ACC112 (cell line): Measurements from ENCODE around the gene ADAMTSL1.

ENCODE experiments used
- H2AFZ ChIP-seq: fragments of 200-600 bp; sonication (generic); one replicate; pipeline ENCODE4 v1.6.0; 2017; ENCODE audit warnings: antibody characterized with exemption, low read length; ENCODE audit not compliant: unreplicated experiment
- H3K27ac ChIP-seq: fragments of 200-600 bp; sonication (generic); 2 replicates; pipeline ENCODE4 v1.5.1; 2014; ENCODE audit warnings: low read depth, mild to moderate bottlenecking, antibody characterized with exemption, low read length, moderate library complexity
- H3K27me3 ChIP-seq: fragments of 200-600 bp; sonication (generic); 2 replicates; pipeline ENCODE4 v1.6.1; 2014; ENCODE audit warnings: mild to moderate bottlenecking, antibody characterized with exemption, low read length, moderate library complexity, mixed read lengths; ENCODE audit not compliant: insufficient read depth
- H3K36me3 ChIP-seq: fragments of 200-600 bp; sonication (generic); 2 replicates; pipeline ENCODE4 v1.6.1; 2016; ENCODE audit warnings: mild to moderate bottlenecking, antibody characterized with exemption, low read length, moderate library complexity, mixed read lengths; ENCODE audit not compliant: insufficient read depth
- H3K4me1 ChIP-seq: fragments of 200-600 bp; sonication (generic); one replicate; pipeline ENCODE4 v1.6.1; 2016; ENCODE audit warnings: low read length, mixed read lengths; ENCODE audit not compliant: insufficient read depth, unreplicated experiment, control insufficient read depth
- H3K4me3 ChIP-seq: fragments of 200-600 bp; sonication (generic); 2 replicates; pipeline ENCODE4 v1.5.1; 2014; ENCODE audit warnings: mild to moderate bottlenecking, low read depth, low read length
- H3K79me2 ChIP-seq: fragments of 200-600 bp; sonication (generic); one replicate; pipeline ENCODE4 v1.6.0; 2016; ENCODE audit warnings: low read length; ENCODE audit not compliant: control insufficient read depth, unreplicated experiment, insufficient read depth

Gene ADAMTSL1

DNA sequence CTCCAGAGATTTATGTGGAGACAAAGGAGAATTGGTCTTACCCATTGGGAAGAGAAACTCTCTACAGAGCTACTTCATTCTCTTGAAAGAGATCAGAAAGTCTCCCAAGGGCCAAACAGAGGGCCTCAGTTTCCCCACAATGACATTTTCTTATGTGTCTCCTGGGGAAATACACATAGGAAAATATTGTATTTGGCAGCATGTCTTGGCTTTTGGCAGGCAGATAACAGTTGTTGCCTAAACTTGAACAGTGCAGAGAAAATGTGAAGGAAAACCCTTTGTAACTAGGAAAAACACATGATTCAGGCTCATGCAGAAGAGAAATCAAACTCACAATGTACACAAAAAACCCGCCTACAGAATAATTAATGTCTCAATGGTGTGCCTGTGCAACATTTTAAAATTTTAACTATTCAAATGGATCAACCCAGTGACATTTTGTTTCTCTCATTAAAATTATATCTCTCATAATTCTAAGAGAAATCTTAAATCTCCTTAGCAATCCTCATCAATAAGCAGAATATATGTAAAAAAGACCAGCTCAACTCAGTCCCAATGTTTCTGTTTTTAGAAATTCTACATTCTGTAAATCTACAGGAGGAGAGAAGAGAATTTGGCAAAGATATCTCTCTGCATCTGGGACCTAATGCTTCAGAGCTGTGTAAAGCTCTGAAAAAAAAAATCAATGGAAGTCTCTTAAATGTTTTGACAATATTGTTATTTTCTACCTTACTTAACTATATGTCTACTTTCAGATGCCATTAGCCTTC lies 205.1 kb downstream of the ADAMTSL1 start:
- no peaks in the 10 kb centered on the region; the same call in 1 of the 2 replicates for H3K36me3 ChIP-seq
- H2AFZ ChIP-seq, result no peak overlapping the region
- H3K27ac ChIP-seq, result peak overlapping the region; percentile 14; the same call in 1 of the 2 replicates
- H3K4me3 ChIP-seq, result no peak overlapping the region
- H3K4me1 ChIP-seq, result peaks cover 13% of the 10 kb centered on the region
- H3K27me3 ChIP-seq, result no peaks in the 10 kb centered on the region
- no peaks in the 10 kb centered on the region for H3K79me2 ChIP-seq

DNA sequence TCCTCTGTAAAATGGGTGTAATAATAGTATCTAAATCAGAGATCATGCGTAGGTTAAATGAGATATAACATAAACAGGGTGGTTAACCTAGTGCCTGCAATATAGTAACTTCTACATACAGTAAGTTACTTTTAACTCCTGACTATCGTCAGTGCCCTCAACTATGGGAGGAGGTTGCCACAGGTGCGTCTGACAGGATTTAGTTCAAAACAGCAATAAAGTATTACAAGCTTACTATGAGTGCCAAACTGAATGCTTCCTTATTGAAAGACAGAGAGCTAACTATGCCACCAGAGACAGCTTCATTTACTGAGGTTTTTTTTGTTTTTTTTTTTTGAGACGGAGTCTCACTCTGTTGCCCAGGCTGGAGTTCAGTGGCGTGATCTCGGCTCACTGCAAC lies 209.0 kb downstream of the ADAMTSL1 start:
- peaks cover 13% of the 10 kb centered on the region for H3K4me1 ChIP-seq
- H3K79me2 ChIP-seq, result no peaks in the 10 kb centered on the region
- no peak overlapping the region for H3K27ac ChIP-seq
- H3K27me3 ChIP-seq, result no peaks in the 10 kb centered on the region
- no peak overlapping the region for H2AFZ ChIP-seq
- no peak overlapping the region for H3K4me3 ChIP-seq
- peaks cover 6% of the 10 kb centered on the region for H3K36me3 ChIP-seq

DNA sequence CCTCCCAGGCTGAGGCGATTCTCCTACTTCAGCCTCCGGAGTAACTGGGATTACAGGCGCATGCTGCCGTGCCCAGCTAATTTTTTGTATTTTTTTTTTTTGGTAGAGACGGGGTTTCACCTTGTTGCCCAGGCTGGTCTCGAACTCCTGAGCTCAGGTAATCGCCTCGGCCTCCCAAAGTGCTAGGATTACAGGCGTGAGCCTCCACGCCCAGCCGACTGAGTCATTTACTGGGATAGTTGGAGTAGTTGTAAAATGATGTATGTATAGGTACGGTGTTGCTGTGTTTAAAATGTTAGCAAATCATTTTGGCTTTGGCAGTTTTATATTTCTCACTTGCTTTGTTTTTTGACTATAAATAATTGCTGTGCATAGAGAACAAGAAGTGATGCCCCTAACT lies 209.4 kb downstream of the ADAMTSL1 start:
- Histone ChIP-seq H3K27me3 (no peaks in the 10 kb centered on the region), H2AFZ (no peak overlapping the region), H3K4me1 (peaks cover 11% of the 10 kb centered on the region), H3K36me3 (peaks cover 6% of the 10 kb centered on the region), H3K4me3 (no peak overlapping the region), H3K27ac (no peak overlapping the region), H3K79me2 (no peaks in the 10 kb centered on the region)

DNA sequence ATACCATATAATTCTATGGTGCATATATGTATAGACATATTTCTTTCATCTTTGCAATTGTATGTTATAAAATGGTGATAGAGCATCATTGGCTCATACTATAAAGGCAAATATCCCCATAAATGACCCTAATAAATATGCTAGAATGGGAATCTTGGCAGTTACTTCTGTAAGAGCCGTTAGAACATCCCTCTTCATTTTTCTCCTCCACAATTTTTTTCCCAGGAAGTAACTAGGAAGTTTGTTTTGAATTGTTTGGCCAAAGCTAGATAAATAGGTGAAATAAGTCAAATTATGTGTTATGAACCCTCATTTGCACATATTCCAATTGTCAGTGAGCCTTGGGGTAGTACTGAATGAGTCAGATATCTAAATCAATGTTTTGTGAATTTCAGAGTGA lies 209.9 kb downstream of the ADAMTSL1 start:
- Histone ChIP-seq H3K4me1 (peaks cover 5% of the 10 kb centered on the region), H3K79me2 (no peaks in the 10 kb centered on the region), H3K27ac (no peak overlapping the region), H3K36me3 (peaks cover 6% of the 10 kb centered on the region), H3K4me3 (no peak overlapping the region), H2AFZ (no peak overlapping the region), H3K27me3 (no peaks in the 10 kb centered on the region)

DNA sequence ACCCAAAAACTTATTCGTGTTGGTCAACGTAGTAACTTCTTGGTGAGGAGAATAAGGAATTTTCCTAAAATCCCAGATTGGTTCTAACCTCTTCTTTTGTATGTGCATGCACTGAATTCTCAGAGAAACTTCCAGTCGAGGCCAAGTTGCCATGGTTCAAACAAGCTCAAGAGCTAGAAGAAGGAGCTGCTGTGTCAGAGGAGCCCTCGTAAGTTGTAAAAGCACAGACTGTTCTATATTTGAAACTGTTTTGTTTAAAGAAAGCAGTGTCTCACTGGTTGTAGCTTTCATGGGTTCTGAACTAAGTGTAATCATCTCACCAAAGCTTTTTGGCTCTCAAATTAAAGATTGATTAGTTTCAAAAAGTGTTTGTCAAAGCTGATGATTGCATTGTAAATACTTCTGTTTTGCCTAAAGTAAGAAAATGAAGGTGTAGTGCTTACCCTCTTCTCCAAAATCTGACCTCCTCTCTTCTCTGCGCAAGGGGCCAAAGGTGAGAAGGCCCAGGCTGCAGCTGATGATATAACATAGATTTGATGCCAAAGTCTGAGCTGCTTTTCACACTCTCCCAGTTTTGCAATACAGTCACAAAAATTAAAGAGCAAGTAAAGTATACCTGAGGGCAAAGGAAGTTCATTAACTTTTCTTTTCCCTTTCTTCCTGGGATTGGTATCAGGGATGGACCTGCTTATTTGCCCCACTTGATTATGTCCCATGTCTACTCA lies 210.8 kb downstream of the ADAMTSL1 start:
- no peak overlapping the region for H3K27ac ChIP-seq
- no peaks in the 10 kb centered on the region for H3K4me1 ChIP-seq
- no peak overlapping the region for H3K4me3 ChIP-seq
- H3K79me2 ChIP-seq, result no peaks in the 10 kb centered on the region
- peaks cover 6% of the 10 kb centered on the region for H3K36me3 ChIP-seq
- no peaks in the 10 kb centered on the region for H3K27me3 ChIP-seq
- no peak overlapping the region for H2AFZ ChIP-seq

DNA sequence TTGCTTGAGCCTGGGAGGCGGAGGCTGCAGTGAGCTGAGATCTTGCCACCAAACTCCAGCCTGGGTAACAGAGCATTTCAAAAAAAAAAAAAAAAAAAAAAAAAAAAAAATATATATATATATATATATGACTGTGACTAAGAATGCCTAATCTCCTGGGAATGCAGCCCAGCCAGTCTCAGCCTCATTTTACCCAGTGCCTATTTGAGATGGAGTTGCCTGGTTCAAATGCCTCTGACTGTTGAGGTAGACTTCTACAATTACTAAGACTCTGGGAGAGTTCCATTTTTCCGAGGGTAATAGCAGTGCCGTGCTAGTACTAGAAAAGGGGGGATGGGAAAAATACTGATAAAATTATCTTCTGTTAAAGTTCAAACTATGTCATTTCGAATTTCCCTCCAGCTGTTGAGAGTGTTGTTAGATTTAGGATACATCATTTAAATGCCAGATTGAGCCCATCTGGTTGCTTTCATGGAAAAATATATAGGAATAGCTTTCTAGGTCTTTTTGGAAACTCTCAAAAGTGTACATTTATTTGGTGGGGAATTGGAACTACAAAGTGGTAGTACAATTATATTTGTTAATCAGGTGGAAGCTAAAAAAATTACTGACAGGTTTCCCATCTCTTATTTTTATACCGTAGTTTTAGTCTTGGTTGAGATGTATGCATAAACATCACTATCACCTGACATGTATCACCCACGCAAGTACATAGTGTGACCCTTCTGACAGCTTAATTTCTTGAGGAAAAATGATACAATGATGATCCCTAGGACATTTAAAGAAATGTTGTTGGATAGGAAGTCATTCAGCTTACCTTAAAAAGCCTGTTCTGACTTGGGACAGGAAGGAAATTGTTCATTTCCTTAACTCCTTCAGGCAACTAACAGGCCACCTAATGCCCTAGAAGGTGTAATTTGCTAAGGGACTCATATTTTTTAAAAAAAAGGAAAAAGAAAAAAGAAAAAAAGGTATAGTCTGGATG lies 214.9 kb downstream of the ADAMTSL1 start:
- Histone ChIP-seq H3K27me3 (no peaks in the 10 kb centered on the region), H3K4me3 (no peak overlapping the region), H3K79me2 (no peaks in the 10 kb centered on the region), H3K27ac (no peak overlapping the region), H2AFZ (no peak overlapping the region), H3K36me3 (peaks cover 29% of the 10 kb centered on the region), H3K4me1 (no peaks in the 10 kb centered on the region)

DNA sequence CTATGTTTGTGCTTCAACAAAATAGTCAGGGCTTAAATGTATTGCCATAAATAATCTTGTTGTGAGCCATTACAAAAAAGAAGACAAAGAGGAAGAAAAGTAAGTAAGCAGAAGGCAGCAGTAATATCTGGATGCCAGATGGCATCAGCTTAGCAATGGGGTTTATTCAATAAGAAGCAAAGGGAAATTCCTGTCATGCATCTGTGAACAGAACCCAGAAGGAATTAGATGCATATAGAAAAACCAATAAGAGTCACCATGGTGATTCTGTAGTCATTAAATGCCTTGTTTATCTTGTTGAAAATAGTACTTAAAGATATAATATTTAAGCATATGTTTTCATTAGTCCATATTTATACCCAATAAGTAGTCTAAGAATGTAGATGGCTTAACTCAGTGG lies 216.0 kb downstream of the ADAMTSL1 start:
- Histone ChIP-seq H3K79me2 (no peaks in the 10 kb centered on the region), H3K27ac (no peak overlapping the region), H3K4me1 (no peaks in the 10 kb centered on the region), H3K4me3 (no peak overlapping the region), H3K36me3 (peaks cover 38% of the 10 kb centered on the region), H3K27me3 (no peaks in the 10 kb centered on the region), H2AFZ (no peak overlapping the region)

DNA sequence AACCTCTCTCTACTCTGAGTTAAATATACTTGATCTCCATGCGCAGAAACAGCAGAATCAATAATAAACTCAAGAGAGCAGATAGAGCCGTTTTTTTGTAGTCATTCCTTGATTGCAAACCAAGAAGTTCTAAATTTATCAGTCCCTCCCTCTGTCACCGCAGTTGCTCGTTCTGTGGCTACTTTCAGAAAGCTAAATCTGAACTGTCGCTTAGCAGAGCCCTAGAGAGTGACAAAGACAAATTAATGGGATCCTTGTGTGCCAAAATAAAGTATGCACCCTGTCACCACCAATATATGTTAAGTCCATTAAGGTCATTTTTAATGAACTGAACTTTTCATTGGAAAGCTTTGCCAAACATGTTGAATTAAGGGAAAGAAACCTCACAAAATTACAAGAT lies 218.3 kb downstream of the ADAMTSL1 start:
- peaks cover 54% of the 10 kb centered on the region for H3K36me3 ChIP-seq
- H3K27me3 ChIP-seq, result no peaks in the 10 kb centered on the region
- no peak overlapping the region for H2AFZ ChIP-seq
- no peaks in the 10 kb centered on the region for H3K4me1 ChIP-seq
- H3K79me2 ChIP-seq, result no peaks in the 10 kb centered on the region
- no peak overlapping the region for H3K4me3 ChIP-seq
- H3K27ac ChIP-seq, result no peak overlapping the region

DNA sequence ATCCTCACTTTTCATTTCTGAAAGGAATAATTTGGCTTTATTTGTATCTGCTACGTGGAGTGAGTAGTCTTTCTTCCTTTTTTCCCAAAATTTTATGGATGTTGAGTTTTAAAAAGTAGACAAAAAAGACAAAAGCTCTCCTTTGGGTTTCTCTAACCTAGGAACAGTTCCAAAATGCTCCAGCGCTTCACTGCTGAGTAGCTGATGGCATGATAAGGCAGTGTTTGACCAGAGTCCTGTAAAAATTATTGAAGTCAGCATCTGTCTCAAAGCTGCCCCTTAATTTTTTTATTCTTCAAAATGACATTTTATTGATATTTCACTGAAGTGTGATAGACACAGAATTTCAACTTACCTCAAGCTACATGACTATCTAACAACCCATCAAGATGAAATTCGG lies 219.0 kb downstream of the ADAMTSL1 start:
- H3K36me3 ChIP-seq, result peaks cover 49% of the 10 kb centered on the region
- no peak overlapping the region for H2AFZ ChIP-seq
- H3K27me3 ChIP-seq, result no peaks in the 10 kb centered on the region
- H3K27ac ChIP-seq, result no peak overlapping the region
- no peaks in the 10 kb centered on the region for H3K4me1 ChIP-seq
- no peak overlapping the region for H3K4me3 ChIP-seq
- no peaks in the 10 kb centered on the region for H3K79me2 ChIP-seq

DNA sequence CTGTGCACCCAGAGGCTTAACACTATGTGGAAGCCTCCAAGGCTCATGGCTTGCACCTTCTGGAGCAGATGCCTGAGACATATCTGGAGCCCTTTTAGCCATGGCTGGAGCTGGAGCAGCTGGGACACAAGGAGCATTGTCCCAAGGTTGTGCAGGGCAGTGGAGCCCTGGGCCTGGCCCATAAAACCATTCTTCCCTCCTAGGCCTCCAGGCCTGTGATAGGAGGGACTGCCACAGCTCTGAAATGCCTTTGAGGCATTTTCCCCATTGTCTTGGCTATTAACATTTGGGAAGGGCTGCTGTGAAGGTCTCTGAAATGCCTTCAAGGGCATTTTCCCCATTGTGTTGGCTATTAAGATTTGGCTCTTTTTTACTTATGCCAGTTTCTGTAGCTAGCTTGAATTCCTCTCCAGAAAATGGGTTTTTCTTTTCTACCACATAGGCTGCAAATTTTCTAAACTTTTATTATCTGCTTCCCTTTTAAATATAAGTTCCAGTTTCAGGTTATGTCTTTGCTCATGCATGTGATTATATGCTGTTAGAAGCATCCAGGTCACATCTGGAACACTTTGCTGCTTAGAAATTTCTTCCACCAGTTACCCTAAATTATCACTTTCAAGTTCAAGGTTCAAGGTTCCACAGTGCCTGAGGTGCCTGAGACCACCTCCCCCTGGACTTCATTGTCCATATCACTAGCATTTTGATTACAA lies 221.2 kb downstream of the ADAMTSL1 start:
- Histone ChIP-seq H3K27ac (no peak overlapping the region), H3K36me3 (peaks cover 49% of the 10 kb centered on the region), H3K4me1 (no peaks in the 10 kb centered on the region), H3K27me3 (no peaks in the 10 kb centered on the region), H3K79me2 (no peaks in the 10 kb centered on the region), H3K4me3 (no peak overlapping the region), H2AFZ (no peak overlapping the region)
